Karpas-422 (cell line): Measurements from ENCODE around the gene TMTC1. TPM values are rescaled to one million over a fixed set of nuclear protein-coding genes. Genes with fewer than 3 reads are reported as not detected.

ENCODE experiments used
- DNase-seq: peaks from one replicate; pipeline ENCODE4 v3.0.0-alpha.2; 2015
- H2AFZ ChIP-seq: fragments of 200-600 bp; sonication (generic); 2 replicates; pipeline ENCODE4 v1.6.1; 2014; ENCODE audit warnings: antibody characterized with exemption, low read length, mixed read lengths
- H3K27ac ChIP-seq: fragments of 200-600 bp; sonication (generic); 2 replicates; pipeline ENCODE4 v1.5.1; 2014; ENCODE audit warnings: mild to moderate bottlenecking, low read length, moderate library complexity
- H3K27me3 ChIP-seq: fragments of 200-600 bp; sonication (generic); 2 replicates; pipeline ENCODE4 v1.6.1; 2014; ENCODE audit warnings: low read length, mixed read lengths
- H3K36me3 ChIP-seq: fragments of 200-600 bp; sonication (generic); 2 replicates; pipeline ENCODE4 v1.6.1; 2014; ENCODE audit warnings: low read length, mixed read lengths; ENCODE audit not compliant: insufficient read depth
- H3K4me1 ChIP-seq: fragments of 200-600 bp; sonication (generic); 2 replicates; pipeline ENCODE4 v1.6.1; 2014; ENCODE audit warnings: mild to moderate bottlenecking, low read length, mixed read lengths
- H3K4me2 ChIP-seq: fragments of 200-600 bp; sonication (generic); 2 replicates; pipeline ENCODE4 v1.6.1; 2014; ENCODE audit warnings: low read length, low read depth, mild to moderate bottlenecking; ENCODE audit not compliant: poor library complexity, severe bottlenecking
- H3K4me3 ChIP-seq: fragments of 200-600 bp; sonication (generic); 2 replicates; pipeline ENCODE4 v1.5.1; 2014; ENCODE audit warnings: mild to moderate bottlenecking, antibody characterized with exemption, low read length, mixed read lengths
- H3K79me2 ChIP-seq: fragments of 200-600 bp; sonication (generic); 2 replicates; pipeline ENCODE4 v1.6.1; 2014; ENCODE audit warnings: mild to moderate bottlenecking, low read length, mixed read lengths
- H3K9ac ChIP-seq: fragments of 200-600 bp; sonication (generic); 2 replicates; pipeline ENCODE4 v1.6.0; 2014; ENCODE audit warnings: low read length
- H3K9me2 ChIP-seq: fragments of 200-600 bp; sonication (generic), shearing (Covaris generic); replicated peaks from 2 replicates; pipeline ENCODE4 v1.6.0; 2014; ENCODE audit warnings: mild to moderate bottlenecking, low read length, moderate library complexity; ENCODE audit not compliant: insufficient read depth
- H3K9me3 ChIP-seq: fragments of 300-700, 200-600 bp; sonication (generic); 2 replicates; pipeline ENCODE4 v1.6.1; 2014; ENCODE audit warnings: low read length, mixed read lengths
- H4K20me1 ChIP-seq: fragments of 200-600 bp; sonication (generic); 2 replicates; pipeline ENCODE4 v1.6.1; 2014; ENCODE audit warnings: mild to moderate bottlenecking, antibody characterized with exemption, low read length, low read depth; ENCODE audit not compliant: insufficient read depth
- total RNA-seq: library from RNA; depleted of rRNA; stranded (reverse); fragments of >200 nt; shearing (Covaris generic); gene quantifications from 2 replicates; pipeline ENCODE4 v1.2.3, GENCODE V29; 2014; ENCODE audit warnings: low replicate concordance

Gene TMTC1
- total RNA-seq, 1 experiment from 2014 or later, result not detected

DNA sequence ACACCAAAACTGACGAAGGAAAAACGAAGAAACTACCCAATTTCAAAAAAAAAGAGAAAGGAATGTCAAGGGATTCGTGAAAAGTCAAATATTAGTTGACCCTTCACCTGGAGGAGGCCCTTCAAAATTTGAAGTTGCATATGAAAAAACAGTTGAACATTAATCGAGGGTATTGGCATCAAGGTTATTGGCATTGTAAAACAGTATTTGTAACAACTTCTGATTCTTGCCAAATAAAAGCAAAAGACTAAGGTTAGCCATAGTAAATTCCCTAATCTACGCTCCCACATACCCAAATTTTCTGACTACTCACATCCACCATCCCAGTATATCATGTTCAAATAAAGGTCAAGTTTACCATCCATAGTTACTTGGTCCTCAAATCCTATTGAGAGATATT, 118.6 kb downstream of the TMTC1 start:
- DNase-seq, result no peak
- Histone ChIP-seq H3K27me3 (no peaks in the 10 kb centered on the region), H3K9ac (no peak overlapping the region), H3K4me2 (no peak overlapping the region), H4K20me1 (no peaks in the 10 kb centered on the region), H2AFZ (no peak overlapping the region), H3K79me2 (no peaks in the 10 kb centered on the region), H3K27ac (no peak overlapping the region), H3K36me3 (no peaks in the 10 kb centered on the region), H3K4me3 (no peak overlapping the region), H3K4me1 (peaks cover 3% of the 10 kb centered on the region), H3K9me2 (no peaks in the 10 kb centered on the region), H3K9me3 (no peaks in the 10 kb centered on the region)

- no peaks in the 10 kb centered on the region; the same call in 1 of the 2 replicates for H3K4me1 ChIP-seq
- H3K4me3 ChIP-seq, result no peak overlapping the region
- no peak for DNase-seq
- H2AFZ ChIP-seq, result no peak overlapping the region
- H3K9me3 ChIP-seq, result no peaks in the 10 kb centered on the region
- H3K9ac ChIP-seq, result no peak overlapping the region
- H3K36me3 ChIP-seq, result no peaks in the 10 kb centered on the region
- no peaks in the 10 kb centered on the region for H3K9me2 ChIP-seq
- no peaks in the 10 kb centered on the region for H3K79me2 ChIP-seq
- H3K27ac ChIP-seq, result no peak overlapping the region
- no peaks in the 10 kb centered on the region for H3K27me3 ChIP-seq
- no peaks in the 10 kb centered on the region for H4K20me1 ChIP-seq
- no peak overlapping the region for H3K4me2 ChIP-seq
Measured at GRCh38 chr12:29662734-29663323, 120.9 kb downstream of the TMTC1 start.

GRCh38 chr12:29660847-29661246, 122.9 kb downstream of the TMTC1 start:
- Histone ChIP-seq H3K36me3 (no peaks in the 10 kb centered on the region), H4K20me1 (no peaks in the 10 kb centered on the region), H3K79me2 (no peaks in the 10 kb centered on the region), H3K9me2 (no peaks in the 10 kb centered on the region), H3K9ac (no peak overlapping the region), H3K4me2 (no peak overlapping the region), H2AFZ (no peak overlapping the region), H3K4me1 (no peaks in the 10 kb centered on the region), H3K27me3 (no peaks in the 10 kb centered on the region), H3K4me3 (no peak overlapping the region), H3K27ac (no peak overlapping the region), H3K9me3 (no peaks in the 10 kb centered on the region)
- no peak for DNase-seq

DNA sequence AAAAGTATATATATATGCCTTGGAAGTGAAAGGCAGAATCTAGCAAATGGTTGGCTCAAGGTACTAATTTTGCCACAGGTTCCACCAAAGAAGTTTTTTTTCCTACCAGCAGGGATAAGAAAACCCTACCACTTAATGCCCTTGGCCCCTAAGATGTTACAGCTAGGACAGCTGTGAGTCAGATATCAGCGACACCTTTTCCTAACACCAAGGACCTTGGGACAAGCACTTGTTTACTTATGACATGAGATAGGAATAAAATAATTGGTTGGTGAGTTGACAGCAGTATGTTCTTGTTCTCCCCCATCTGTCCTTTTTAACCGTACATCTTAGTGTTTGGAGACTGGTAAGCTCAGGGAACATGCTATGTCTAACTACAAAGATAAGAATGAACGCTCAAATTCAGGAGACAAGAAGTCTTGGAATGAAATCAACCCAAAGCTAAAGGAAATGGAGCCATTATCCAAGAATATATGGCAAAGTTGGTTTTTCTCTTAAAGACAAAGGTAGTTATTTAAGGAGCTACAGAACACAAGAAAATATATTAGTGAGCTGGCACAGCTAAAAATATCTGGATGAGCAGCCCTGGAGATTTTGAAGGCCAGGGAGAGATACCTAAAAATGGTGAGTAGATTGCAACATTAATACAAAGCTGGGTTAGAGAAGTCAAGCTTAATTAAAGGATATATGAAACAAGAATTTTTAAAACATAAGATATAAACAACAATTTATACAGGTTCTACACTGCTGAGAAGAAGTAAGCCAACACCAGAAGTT, 126.8 kb downstream of the TMTC1 start:
- no peaks in the 10 kb centered on the region for H3K4me1 ChIP-seq
- H3K27ac ChIP-seq, result no peak overlapping the region
- H3K79me2 ChIP-seq, result no peaks in the 10 kb centered on the region
- H2AFZ ChIP-seq, result no peak overlapping the region
- no peaks in the 10 kb centered on the region for H3K36me3 ChIP-seq
- H3K9me3 ChIP-seq, result no peaks in the 10 kb centered on the region
- no peaks in the 10 kb centered on the region for H3K27me3 ChIP-seq
- no peak for DNase-seq
- no peaks in the 10 kb centered on the region for H4K20me1 ChIP-seq
- no peak overlapping the region for H3K9ac ChIP-seq
- H3K4me3 ChIP-seq, result no peak overlapping the region
- H3K4me2 ChIP-seq, result no peak overlapping the region
- no peaks in the 10 kb centered on the region for H3K9me2 ChIP-seq

GRCh38 chr12:29655861-29656260, 127.9 kb downstream of the TMTC1 start:
- Histone ChIP-seq H3K9me2 (no peaks in the 10 kb centered on the region), H3K36me3 (no peaks in the 10 kb centered on the region), H2AFZ (no peak overlapping the region), H3K4me1 (no peaks in the 10 kb centered on the region), H3K79me2 (no peaks in the 10 kb centered on the region), H3K4me3 (no peak overlapping the region), H3K27me3 (no peaks in the 10 kb centered on the region), H3K9me3 (no peaks in the 10 kb centered on the region), H3K9ac (no peak overlapping the region), H3K27ac (no peak overlapping the region), H3K4me2 (no peak overlapping the region), H4K20me1 (no peaks in the 10 kb centered on the region)
- no peak for DNase-seq

DNA sequence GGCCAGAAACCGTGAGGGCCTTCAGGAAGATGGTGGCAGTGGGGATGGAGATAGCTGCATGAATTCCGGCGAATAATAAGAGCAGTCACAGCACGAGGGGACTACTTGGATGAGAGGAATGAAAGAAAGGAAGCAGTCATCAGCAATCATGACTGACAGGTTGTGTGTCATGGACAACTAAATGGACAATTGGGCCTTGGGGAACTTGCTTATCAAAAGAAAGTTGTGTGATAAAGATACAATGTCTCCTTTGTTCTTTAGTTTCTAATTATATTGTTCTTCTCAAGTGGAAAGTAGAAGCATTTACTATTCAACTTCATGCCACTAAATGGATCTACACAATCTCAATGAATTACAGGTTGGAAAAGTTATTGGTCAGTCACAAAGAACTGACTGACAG, 130.5 kb downstream of the TMTC1 start:
- Histone ChIP-seq H3K4me1 (no peaks in the 10 kb centered on the region), H3K4me3 (no peak overlapping the region), H4K20me1 (no peaks in the 10 kb centered on the region), H3K9ac (no peak overlapping the region), H3K79me2 (no peaks in the 10 kb centered on the region), H3K9me3 (no peaks in the 10 kb centered on the region), H3K36me3 (no peaks in the 10 kb centered on the region), H3K27ac (no peak overlapping the region), H2AFZ (no peak overlapping the region), H3K4me2 (no peak overlapping the region), H3K27me3 (no peaks in the 10 kb centered on the region), H3K9me2 (no peaks in the 10 kb centered on the region)
- no peak for DNase-seq

GRCh38 chr12:29650371-29650770, 133.4 kb downstream of the TMTC1 start:
- Histone ChIP-seq H3K27me3 (no peaks in the 10 kb centered on the region), H3K4me3 (no peak overlapping the region), H4K20me1 (no peaks in the 10 kb centered on the region), H3K9me2 (no peaks in the 10 kb centered on the region), H3K27ac (no peak overlapping the region), H3K4me2 (no peak overlapping the region), H3K9ac (no peak overlapping the region), H3K36me3 (no peaks in the 10 kb centered on the region), H2AFZ (no peak overlapping the region), H3K9me3 (no peaks in the 10 kb centered on the region), H3K4me1 (no peaks in the 10 kb centered on the region), H3K79me2 (no peaks in the 10 kb centered on the region)
- DNase-seq, result no peak

GRCh38 chr12:29649722-29650121, 134.0 kb downstream of the TMTC1 start:
- H2AFZ ChIP-seq, result no peak overlapping the region
- no peaks in the 10 kb centered on the region for H3K4me1 ChIP-seq
- DNase-seq, result no peak
- no peaks in the 10 kb centered on the region for H3K9me3 ChIP-seq
- no peak overlapping the region for H3K4me2 ChIP-seq
- H3K4me3 ChIP-seq, result no peak overlapping the region
- no peaks in the 10 kb centered on the region for H4K20me1 ChIP-seq
- no peaks in the 10 kb centered on the region for H3K27me3 ChIP-seq
- H3K27ac ChIP-seq, result no peak overlapping the region
- H3K79me2 ChIP-seq, result no peaks in the 10 kb centered on the region
- no peaks in the 10 kb centered on the region for H3K36me3 ChIP-seq
- H3K9ac ChIP-seq, result no peak overlapping the region
- H3K9me2 ChIP-seq, result no peaks in the 10 kb centered on the region
